HepG2 (cell line): ENCODE measurements around the gene SCN8A. TPM values are rescaled to one million over a fixed set of nuclear protein-coding genes. Genes with fewer than 3 reads are reported as not detected.

Experiments used
- HNF4G ChIP-seq, 2 experiments: sonication (generic) in 1 of 2; formaldehyde crosslinking in 1 of 2; IDR thresholded peaks; 2 replicates each; pipeline versions ENCODE4 v1.4.0 to v1.6.1; 2011 to 2020; ENCODE audit warnings: borderline replicate concordance in 2 of 2, low read depth in 2 of 2, mild to moderate bottlenecking in 2 of 2, low read length in 1 of 2, missing genetic modification reagents in 1 of 2, moderate library complexity in 1 of 2
- SNRNP70 ChIP-seq: fragments of 200-400 bp; formaldehyde crosslinking; IDR thresholded peaks from 2 replicates; pipeline ENCODE4 v1.6.1; 2017; ENCODE audit warnings: mild to moderate bottlenecking, low read depth, low read length, moderate library complexity
- ZNF180 ChIP-seq: sonication (generic); formaldehyde crosslinking; IDR thresholded peaks from 2 replicates; pipeline ENCODE4 v1.4.0; 2020; ENCODE audit warnings: low read depth, missing genetic modification reagents, borderline replicate concordance
- ZNF841 ChIP-seq: sonication (generic); formaldehyde crosslinking; IDR thresholded peaks from 2 replicates; pipeline ENCODE4 v1.8.1; 2023; ENCODE audit warnings: missing genetic modification reagents, borderline replicate concordance
- ZSCAN29 ChIP-seq: sonication (generic); formaldehyde crosslinking; conservative IDR thresholded peaks from 2 replicates; pipeline ENCODE4 v1.4.0; 2020; ENCODE audit warnings: mild to moderate bottlenecking, missing genetic modification reagents
- polyA plus RNA-seq, 8 experiments: library from polyadenylated mRNA; depleted of rRNA in 3 of 8; stranded (reverse) in 7 of 8; unstranded in 1 of 8; fragments of >200 nt; fragmentation: Illumina TruSeq in 4 of 8; extraction: Trizol in 4 of 8; gene quantifications; 2 replicates each; pipeline versions ENCODE4 v1.2.1 to v1.2.3, GENCODE V29; 2011 to 2016; ENCODE audit warnings: low read depth in 4 of 8, missing spikeins in 1 of 8, mixed read lengths in 1 of 8; ENCODE audit not compliant: insufficient read depth in 1 of 8
- total RNA-seq, 5 experiments: library from RNA; depleted of rRNA; stranded (reverse); fragments of >200 nt; fragmentation: Illumina TruSeq; extraction: Trizol; gene quantifications; 2 replicates each; pipeline ENCODE4 v1.2.3, GENCODE V29; 2016; ENCODE audit warnings: low read depth in 1 of 5
- TF ChIP-seq, protein P1 (sequence below): sonication (generic); formaldehyde crosslinking; IDR thresholded peaks from 2 replicates; pipeline ENCODE4 v1.4.0; 2020; ENCODE audit warnings: missing genetic modification reagents
- TF ChIP-seq, protein P2 (sequence below): sonication (generic); formaldehyde crosslinking; IDR thresholded peaks from 2 replicates; pipeline ENCODE4 v1.9.0; 2021; ENCODE audit warnings: mild to moderate bottlenecking, missing genetic modification reagents
- TF ChIP-seq, protein P3 (sequence below): IDR thresholded peaks from 2 replicates; pipeline ENCODE4 v1.6.1; 2016; ENCODE audit warnings: low read depth
- TF ChIP-seq, protein P4 (sequence below): sonication (generic); formaldehyde crosslinking; IDR thresholded peaks from 2 replicates; pipeline ENCODE4 v1.4.0; 2020; ENCODE audit warnings: missing genetic modification reagents, mild to moderate bottlenecking, borderline replicate concordance

Gene SCN8A
- total and polyA plus RNA-seq, 2 of the 13 experiments (the other 11 are each of a cell fraction or from before 2014, with no cell fraction given), result 0.57 to 1.4 TPM

DNA sequence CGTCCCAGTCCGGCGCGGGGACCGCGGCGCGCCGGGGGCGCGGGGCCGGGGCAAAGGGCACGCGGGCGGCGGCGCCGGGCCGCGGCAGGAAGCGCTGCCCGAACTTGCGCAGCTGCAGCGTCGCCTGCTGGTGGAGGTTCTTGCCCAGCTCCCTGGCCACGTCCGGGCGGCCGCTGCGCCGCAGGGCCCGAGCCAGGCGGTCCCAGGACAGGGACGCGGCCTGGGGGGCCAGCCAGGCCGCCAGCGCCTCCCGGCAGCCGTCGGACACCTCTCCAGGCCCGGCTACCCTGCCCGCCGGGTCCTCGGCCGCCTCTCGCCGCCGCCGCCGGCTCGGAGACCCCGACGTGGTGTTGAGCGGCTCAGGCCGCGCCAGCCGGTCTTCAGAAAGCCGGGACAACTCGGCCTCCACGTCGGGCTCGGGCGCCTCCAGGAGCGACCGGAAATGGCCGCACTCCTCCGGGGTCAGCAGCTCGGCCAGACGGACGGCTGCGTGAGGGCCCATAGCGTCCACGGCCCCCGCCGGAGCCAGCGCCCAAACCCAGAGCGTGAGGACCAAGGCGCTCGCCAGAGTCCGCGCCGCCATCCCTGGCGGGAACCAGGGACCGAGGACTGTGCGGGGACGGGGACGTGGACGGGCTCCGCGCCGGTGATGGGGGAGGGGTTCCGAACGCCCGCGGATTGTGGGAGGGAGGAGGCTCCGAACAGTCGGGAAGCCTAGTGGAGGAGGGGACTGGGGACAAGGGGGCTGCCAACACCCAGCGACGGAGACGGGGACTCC, 223.5 kb downstream of the SCN8A start (continued):
- TF ChIP-seq, protein P1, sequence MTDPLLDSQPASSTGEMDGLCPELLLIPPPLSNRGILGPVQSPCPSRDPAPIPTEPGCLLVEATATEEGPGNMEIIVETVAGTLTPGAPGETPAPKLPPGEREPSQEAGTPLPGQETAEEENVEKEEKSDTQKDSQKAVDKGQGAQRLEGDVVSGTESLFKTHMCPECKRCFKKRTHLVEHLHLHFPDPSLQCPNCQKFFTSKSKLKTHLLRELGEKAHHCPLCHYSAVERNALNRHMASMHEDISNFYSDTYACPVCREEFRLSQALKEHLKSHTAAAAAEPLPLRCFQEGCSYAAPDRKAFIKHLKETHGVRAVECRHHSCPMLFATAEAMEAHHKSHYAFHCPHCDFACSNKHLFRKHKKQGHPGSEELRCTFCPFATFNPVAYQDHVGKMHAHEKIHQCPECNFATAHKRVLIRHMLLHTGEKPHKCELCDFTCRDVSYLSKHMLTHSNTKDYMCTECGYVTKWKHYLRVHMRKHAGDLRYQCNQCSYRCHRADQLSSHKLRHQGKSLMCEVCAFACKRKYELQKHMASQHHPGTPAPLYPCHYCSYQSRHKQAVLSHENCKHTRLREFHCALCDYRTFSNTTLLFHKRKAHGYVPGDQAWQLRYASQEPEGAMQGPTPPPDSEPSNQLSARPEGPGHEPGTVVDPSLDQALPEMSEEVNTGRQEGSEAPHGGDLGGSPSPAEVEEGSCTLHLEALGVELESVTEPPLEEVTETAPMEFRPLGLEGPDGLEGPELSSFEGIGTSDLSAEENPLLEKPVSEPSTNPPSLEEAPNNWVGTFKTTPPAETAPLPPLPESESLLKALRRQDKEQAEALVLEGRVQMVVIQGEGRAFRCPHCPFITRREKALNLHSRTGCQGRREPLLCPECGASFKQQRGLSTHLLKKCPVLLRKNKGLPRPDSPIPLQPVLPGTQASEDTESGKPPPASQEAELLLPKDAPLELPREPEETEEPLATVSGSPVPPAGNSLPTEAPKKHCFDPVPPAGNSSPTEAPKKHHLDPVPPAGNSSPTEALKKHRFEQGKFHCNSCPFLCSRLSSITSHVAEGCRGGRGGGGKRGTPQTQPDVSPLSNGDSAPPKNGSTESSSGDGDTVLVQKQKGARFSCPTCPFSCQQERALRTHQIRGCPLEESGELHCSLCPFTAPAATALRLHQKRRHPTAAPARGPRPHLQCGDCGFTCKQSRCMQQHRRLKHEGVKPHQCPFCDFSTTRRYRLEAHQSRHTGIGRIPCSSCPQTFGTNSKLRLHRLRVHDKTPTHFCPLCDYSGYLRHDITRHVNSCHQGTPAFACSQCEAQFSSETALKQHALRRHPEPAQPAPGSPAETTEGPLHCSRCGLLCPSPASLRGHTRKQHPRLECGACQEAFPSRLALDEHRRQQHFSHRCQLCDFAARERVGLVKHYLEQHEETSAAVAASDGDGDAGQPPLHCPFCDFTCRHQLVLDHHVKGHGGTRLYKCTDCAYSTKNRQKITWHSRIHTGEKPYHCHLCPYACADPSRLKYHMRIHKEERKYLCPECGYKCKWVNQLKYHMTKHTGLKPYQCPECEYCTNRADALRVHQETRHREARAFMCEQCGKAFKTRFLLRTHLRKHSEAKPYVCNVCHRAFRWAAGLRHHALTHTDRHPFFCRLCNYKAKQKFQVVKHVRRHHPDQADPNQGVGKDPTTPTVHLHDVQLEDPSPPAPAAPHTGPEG (CRISPR knock-in tag), result no peak
- TF ChIP-seq HNF4G (IDR thresholded peaks at IDR 0.05; ENCODE audit: borderline replicate concordance, low read depth, low read length) (peak; percentile 41; the same call in 1 of the 2 replicates), HNF4G (CRISPR knock-in tag; IDR thresholded peaks at IDR 0.05; ENCODE audit: borderline replicate concordance, low read depth) (0 out of 2 replicates have a peak, but pooled peaks have one; percentile 43), ZNF841 (CRISPR knock-in tag) (no peak), SNRNP70 (no peak), ZSCAN29 (CRISPR knock-in tag) (0 out of 2 replicates have a peak, but pooled peaks have one; percentile 42), ZNF180 (CRISPR knock-in tag) (no peak)
- TF ChIP-seq, protein P2, sequence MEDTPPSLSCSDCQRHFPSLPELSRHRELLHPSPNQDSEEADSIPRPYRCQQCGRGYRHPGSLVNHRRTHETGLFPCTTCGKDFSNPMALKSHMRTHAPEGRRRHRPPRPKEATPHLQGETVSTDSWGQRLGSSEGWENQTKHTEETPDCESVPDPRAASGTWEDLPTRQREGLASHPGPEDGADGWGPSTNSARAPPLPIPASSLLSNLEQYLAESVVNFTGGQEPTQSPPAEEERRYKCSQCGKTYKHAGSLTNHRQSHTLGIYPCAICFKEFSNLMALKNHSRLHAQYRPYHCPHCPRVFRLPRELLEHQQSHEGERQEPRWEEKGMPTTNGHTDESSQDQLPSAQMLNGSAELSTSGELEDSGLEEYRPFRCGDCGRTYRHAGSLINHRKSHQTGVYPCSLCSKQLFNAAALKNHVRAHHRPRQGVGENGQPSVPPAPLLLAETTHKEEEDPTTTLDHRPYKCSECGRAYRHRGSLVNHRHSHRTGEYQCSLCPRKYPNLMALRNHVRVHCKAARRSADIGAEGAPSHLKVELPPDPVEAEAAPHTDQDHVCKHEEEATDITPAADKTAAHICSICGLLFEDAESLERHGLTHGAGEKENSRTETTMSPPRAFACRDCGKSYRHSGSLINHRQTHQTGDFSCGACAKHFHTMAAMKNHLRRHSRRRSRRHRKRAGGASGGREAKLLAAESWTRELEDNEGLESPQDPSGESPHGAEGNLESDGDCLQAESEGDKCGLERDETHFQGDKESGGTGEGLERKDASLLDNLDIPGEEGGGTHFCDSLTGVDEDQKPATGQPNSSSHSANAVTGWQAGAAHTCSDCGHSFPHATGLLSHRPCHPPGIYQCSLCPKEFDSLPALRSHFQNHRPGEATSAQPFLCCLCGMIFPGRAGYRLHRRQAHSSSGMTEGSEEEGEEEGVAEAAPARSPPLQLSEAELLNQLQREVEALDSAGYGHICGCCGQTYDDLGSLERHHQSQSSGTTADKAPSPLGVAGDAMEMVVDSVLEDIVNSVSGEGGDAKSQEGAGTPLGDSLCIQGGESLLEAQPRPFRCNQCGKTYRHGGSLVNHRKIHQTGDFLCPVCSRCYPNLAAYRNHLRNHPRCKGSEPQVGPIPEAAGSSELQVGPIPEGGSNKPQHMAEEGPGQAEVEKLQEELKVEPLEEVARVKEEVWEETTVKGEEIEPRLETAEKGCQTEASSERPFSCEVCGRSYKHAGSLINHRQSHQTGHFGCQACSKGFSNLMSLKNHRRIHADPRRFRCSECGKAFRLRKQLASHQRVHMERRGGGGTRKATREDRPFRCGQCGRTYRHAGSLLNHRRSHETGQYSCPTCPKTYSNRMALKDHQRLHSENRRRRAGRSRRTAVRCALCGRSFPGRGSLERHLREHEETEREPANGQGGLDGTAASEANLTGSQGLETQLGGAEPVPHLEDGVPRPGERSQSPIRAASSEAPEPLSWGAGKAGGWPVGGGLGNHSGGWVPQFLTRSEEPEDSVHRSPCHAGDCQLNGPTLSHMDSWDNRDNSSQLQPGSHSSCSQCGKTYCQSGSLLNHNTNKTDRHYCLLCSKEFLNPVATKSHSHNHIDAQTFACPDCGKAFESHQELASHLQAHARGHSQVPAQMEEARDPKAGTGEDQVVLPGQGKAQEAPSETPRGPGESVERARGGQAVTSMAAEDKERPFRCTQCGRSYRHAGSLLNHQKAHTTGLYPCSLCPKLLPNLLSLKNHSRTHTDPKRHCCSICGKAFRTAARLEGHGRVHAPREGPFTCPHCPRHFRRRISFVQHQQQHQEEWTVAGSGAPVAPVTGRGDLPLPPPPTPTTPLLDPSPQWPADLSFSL (CRISPR knock-in tag), result no peak
- TF ChIP-seq, protein P3, sequence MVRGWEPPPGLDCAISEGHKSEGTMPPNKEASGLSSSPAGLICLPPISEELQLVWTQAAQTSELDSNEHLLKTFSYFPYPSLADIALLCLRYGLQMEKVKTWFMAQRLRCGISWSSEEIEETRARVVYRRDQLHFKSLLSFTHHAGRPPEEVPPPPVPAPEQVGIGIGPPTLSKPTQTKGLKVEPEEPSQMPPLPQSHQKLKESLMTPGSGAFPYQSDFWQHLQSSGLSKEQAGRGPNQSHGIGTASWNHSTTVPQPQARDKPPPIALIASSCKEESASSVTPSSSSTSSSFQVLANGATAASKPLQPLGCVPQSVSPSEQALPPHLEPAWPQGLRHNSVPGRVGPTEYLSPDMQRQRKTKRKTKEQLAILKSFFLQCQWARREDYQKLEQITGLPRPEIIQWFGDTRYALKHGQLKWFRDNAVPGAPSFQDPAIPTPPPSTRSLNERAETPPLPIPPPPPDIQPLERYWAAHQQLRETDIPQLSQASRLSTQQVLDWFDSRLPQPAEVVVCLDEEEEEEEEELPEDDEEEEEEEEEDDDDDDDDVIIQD, result no peak
- TF ChIP-seq, protein P4, sequence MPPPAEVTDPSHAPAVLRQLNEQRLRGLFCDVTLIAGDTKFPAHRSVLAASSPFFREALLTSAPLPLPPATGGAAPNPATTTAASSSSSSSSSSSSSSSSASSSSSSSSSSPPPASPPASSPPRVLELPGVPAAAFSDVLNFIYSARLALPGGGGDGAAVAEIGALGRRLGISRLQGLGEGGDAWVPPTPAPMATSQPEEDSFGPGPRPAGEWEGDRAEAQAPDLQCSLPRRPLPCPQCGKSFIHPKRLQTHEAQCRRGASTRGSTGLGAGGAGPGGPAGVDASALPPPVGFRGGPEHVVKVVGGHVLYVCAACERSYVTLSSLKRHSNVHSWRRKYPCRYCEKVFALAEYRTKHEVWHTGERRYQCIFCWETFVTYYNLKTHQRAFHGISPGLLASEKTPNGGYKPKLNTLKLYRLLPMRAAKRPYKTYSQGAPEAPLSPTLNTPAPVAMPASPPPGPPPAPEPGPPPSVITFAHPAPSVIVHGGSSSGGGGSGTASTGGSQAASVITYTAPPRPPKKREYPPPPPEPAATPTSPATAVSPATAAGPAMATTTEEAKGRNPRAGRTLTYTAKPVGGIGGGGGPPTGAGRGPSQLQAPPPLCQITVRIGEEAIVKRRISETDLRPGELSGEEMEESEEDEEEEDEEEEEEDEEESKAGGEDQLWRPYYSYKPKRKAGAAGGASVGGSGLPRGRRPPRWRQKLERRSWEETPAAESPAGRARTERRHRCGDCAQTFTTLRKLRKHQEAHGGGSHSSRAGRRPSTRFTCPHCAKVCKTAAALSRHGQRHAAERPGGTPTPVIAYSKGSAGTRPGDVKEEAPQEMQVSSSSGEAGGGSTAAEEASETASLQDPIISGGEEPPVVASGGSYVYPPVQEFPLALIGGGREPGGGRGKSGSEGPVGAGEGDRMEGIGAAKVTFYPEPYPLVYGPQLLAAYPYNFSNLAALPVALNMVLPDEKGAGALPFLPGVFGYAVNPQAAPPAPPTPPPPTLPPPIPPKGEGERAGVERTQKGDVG, result no peak
